MM.1S (cell line): ENCODE measurements around the gene TRIM66.

Source experiments
- EZH2 ChIP-seq: fragments of 300-600 bp; sonication (generic); optimal IDR thresholded peaks from 2 replicates; pipeline ENCODE3; 2017; ENCODE audit warnings: low read depth, mild to moderate bottlenecking, antibody characterized with exemption, low read length, mixed read lengths
- TF ChIP-seq, protein P1 (sequence below): fragments of 300-600 bp; sonication (generic); IDR thresholded peaks from 2 replicates; pipeline ENCODE4 v1.5.1; 2016; ENCODE audit warnings: antibody characterized with exemption, low read length, mixed read lengths

- TF ChIP-seq, protein P1, sequence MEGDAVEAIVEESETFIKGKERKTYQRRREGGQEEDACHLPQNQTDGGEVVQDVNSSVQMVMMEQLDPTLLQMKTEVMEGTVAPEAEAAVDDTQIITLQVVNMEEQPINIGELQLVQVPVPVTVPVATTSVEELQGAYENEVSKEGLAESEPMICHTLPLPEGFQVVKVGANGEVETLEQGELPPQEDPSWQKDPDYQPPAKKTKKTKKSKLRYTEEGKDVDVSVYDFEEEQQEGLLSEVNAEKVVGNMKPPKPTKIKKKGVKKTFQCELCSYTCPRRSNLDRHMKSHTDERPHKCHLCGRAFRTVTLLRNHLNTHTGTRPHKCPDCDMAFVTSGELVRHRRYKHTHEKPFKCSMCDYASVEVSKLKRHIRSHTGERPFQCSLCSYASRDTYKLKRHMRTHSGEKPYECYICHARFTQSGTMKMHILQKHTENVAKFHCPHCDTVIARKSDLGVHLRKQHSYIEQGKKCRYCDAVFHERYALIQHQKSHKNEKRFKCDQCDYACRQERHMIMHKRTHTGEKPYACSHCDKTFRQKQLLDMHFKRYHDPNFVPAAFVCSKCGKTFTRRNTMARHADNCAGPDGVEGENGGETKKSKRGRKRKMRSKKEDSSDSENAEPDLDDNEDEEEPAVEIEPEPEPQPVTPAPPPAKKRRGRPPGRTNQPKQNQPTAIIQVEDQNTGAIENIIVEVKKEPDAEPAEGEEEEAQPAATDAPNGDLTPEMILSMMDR: no peak
- no peak for TF ChIP-seq EZH2
Measured at GRCh38 chr11:8702598-8702915, 20.1 kb upstream of the TRIM66 start.
